Kidney epithelial cell (primary cell): ENCODE data around the gene CTXN3. TPM values are rescaled to one million over a fixed set of nuclear protein-coding genes. Genes with fewer than 3 reads are reported as not detected.

Experiments
- DNase-seq: peaks from one replicate; pipeline ENCODE4 v3.0.0-alpha.2; 2010; ENCODE audit warnings: low read depth
- H3K27me3 ChIP-seq: 2 replicates; pipeline ENCODE4 v1.6.0; 2011; ENCODE audit warnings: low read length; ENCODE audit not compliant: control insufficient read depth, insufficient read depth
- H3K36me3 ChIP-seq: 2 replicates; pipeline ENCODE4 v1.5.1; 2011; ENCODE audit warnings: low read length; ENCODE audit not compliant: control insufficient read depth, insufficient read depth
- H3K4me3 ChIP-seq: 2 replicates; pipeline ENCODE4 v1.5.1; 2011; ENCODE audit warnings: low read depth, mild to moderate bottlenecking, control low read depth, low read length
- total RNA-seq: library from RNA; depleted of rRNA; stranded (reverse); fragments of >200 nt; gene quantifications from 2 replicates; pipeline ENCODE4 v1.2.3, GENCODE V29; 2015
- TF ChIP-seq, protein P1 (sequence below): IDR thresholded peaks from 2 replicates; pipeline ENCODE4 v1.5.1; 2011; ENCODE audit warnings: mild to moderate bottlenecking, moderate library complexity, low read length, control low read depth, inconsistent platforms; ENCODE audit not compliant: insufficient read depth, poor library complexity, severe bottlenecking

The CTXN3 gene
- total RNA-seq, 1 donor from 2014 or later = not detected

DNA sequence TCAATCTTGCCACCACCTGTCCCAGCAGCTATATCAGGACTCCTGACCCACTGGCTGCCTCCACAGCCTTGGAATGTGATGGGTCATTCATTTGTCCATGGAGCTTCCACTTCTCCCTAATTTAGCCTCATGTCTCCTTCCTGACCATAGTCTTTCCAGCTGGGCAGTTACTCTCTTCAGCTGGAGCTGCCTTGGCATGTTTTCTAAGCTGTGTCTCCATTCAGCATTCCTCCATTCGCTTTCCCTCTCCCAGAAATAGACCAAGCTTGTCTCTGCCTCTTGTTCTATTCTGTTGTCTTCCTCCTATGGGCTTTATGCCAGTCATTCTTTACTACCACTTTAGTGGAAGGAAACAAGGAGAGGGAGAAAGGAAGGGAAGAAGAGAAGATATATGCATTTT, 5.3 kb upstream of the CTXN3 start:
- TF ChIP-seq, protein P1, sequence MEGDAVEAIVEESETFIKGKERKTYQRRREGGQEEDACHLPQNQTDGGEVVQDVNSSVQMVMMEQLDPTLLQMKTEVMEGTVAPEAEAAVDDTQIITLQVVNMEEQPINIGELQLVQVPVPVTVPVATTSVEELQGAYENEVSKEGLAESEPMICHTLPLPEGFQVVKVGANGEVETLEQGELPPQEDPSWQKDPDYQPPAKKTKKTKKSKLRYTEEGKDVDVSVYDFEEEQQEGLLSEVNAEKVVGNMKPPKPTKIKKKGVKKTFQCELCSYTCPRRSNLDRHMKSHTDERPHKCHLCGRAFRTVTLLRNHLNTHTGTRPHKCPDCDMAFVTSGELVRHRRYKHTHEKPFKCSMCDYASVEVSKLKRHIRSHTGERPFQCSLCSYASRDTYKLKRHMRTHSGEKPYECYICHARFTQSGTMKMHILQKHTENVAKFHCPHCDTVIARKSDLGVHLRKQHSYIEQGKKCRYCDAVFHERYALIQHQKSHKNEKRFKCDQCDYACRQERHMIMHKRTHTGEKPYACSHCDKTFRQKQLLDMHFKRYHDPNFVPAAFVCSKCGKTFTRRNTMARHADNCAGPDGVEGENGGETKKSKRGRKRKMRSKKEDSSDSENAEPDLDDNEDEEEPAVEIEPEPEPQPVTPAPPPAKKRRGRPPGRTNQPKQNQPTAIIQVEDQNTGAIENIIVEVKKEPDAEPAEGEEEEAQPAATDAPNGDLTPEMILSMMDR = no peak
- DNase-seq = no peak
- Histone ChIP-seq H3K27me3 (no peaks in the 10 kb centered on the region), H3K4me3 (no peak overlapping the region), H3K36me3 (no peaks in the 10 kb centered on the region)

DNA sequence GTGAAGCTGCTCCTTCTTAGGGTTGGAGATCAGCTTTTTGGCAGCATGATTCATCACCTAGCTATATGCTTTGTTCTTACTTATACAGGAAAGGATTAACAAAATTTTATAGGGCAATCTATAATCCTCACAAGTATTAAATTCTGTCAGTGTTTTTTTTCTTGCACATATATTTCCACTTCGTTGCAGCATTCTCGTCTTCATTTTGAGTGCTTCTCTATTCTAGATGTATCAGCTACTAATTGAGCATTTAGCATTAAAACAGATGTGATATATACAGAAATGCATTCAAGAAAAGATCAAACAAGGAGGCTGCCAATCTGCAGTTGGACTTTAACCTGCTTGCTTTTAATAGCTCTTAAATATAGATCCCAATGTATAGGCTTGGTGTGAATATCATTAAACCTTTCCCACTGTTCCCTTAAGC, 3.6 kb upstream of the CTXN3 start:
- DNase-seq = no peak
- TF ChIP-seq, protein P1 = no peak
- Histone ChIP-seq H3K27me3 (no peaks in the 10 kb centered on the region), H3K4me3 (no peak overlapping the region), H3K36me3 (no peaks in the 10 kb centered on the region)

DNA sequence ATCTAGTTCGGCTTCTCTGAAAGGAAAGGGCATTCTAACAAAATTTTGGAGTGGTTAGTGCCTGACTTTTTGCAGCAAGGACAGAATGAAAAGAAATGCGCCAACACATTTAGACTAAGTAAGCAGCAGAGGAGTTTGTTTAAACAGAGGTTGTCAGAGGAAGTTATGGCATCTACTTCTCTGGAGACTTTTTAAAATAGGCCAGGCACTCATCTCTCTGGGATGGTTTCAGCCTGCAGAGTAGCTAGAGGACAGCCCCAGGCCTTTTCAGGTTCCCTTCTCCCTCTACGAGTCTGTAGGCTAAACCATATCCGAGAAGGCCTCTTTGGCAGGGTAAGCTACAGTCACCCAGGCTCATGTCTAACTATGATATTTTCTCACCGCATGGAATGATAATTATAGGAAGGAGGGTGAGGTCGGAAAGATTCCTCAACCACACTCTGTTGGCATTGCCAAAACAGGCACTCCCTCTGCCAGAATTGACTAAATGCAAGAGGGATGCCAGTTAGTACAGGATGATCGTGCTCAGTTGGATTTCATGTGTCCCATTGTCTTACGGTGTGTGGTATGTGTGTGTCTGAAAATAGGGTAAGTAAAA, 1.4 kb upstream of the CTXN3 start:
- no peaks in the 10 kb centered on the region for H3K27me3 ChIP-seq

DNA sequence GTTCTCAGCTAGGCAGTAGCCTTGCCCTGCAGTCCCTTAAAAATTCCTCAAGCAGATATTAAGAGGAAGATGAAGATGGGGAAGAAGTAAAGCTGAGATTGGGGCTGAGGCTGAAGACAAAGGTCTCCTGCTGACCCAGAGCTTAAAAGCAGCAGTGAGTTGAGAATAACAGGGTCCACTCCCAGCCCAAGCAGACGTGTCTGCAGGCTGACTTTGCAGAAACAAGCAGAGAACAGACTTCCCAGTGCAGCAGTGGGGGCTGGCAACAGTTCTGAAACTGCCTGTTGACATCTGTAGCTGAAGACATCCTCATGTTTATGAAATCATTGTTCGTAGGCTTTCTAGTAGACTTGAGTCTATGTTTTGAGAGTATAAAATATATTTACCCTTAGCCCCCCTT, 1.1 kb downstream of the CTXN3 start:
- TF ChIP-seq, protein P1 = no peak
- no peak for DNase-seq
- H3K4me3 ChIP-seq = no peak overlapping the region

More for the DNA sequence above, 1.4 kb upstream of the CTXN3 start:
- TF ChIP-seq, protein P1 = no peak
- Histone ChIP-seq H3K36me3 (no peaks in the 10 kb centered on the region), H3K4me3 (no peak overlapping the region)
- DNase-seq = no peak

DNA sequence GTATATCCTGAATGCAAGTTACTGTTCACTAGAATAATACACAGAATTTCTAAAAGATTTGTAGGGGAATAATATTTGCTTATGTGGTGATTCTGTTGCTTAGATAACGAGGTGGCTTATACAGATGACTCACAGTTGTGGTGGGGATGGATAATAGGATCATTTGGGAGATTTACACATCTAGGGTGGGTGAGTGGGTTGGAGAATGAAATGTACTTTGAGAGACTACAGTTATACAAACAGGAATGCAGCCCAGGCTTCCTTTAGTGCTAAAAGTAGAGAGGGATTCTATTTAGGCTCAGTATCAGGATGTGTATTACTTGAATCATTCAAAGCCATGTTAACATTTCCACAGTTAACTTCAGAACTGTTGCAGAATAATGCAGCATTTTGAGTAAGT, 1.8 kb downstream of the CTXN3 start:
- H3K4me3 ChIP-seq = no peak overlapping the region
- H3K27me3 ChIP-seq = no peaks in the 10 kb centered on the region
- TF ChIP-seq, protein P1 = no peak
- H3K36me3 ChIP-seq = no peaks in the 10 kb centered on the region
- peak; percentile 28 for DNase-seq

More for the DNA sequence above, 1.1 kb downstream of the CTXN3 start:
- Histone ChIP-seq H3K27me3 (no peaks in the 10 kb centered on the region), H3K36me3 (no peaks in the 10 kb centered on the region)
